ENCODE data around the gene ADGRL4. TPM values are rescaled to one million over a fixed set of nuclear protein-coding genes. Genes with fewer than 3 reads are reported as not detected.

The ADGRL4 gene
- total RNA-seq (10 to 100 TPM; 49.2 to 94.5 (median 72.5) TPM), polyA plus RNA-seq (10 to 100 TPM in 1 of 3 donors, 1 to 10 TPM in 2; 7.5 to 16.8 (median 9.8) TPM)
- long read RNA-seq, donor 1, transcript ADGRL4-201 (15 exons, 3,527 nt): major isoform, 12 of 17 reads
- long read RNA-seq, donor 1, partial matches to known transcripts: 5 of 17 reads
- long read RNA-seq, donor 1, other reads (novel, unspliced or antisense): 0 of 17 reads
- long read RNA-seq, donor 2, transcript ADGRL4-201 (15 exons, 3,527 nt): major isoform, 5 of 5 reads
- long read RNA-seq, donor 2, partial matches to known transcripts: 0 of 5 reads
- long read RNA-seq, donor 2, other reads (novel, unspliced or antisense): 0 of 5 reads

- intact Hi-C loops (cut with DNase I; ENCODE audit: low total_unique reads): no loop called here
- Histone ChIP-seq H3K4me1 (no peaks in the 10 kb centered on the region), H3K27me3 (replicated peaks in 1 of 7) (peaks cover 0 to 12% (median 0%) of the 10 kb centered on the region in 7 donors), H3K9me3 (peaks cover 0 to 6% (median 0%) of the 10 kb centered on the region in 8 donors), H3K27ac (peak within 1 kb of the TSS; percentile 27 to 85 (median 80)), H3K36me3 (no peaks in the 10 kb centered on the region), H3K4me3 (peak within 1 kb of the TSS; percentile 6 to 65 (median 26))
- DNase-seq: peak; percentile 84
- peak; percentile 83 to 92 (median 91) for TF ChIP-seq POLR2AphosphoS5 (IDR thresholded peaks at IDR 0.05)
- TF ChIP-seq POLR2A (IDR thresholded peaks at IDR 0.05): peak in 1 of 3 donors; percentile 76
- no peak for TF ChIP-seq CTCF (IDR thresholded peaks at IDR 0.05 in 8 of 11, conservative IDR thresholded peaks at IDR 0.05 in 3 of 11)
- WGBS, 5 donors: 14 to 29% (median 20%) methylated on average over 29 to 35 of the region's 35 CpGs
Measured at GRCh38 chr1:79006564-79006963, at the start of gene ADGRL4. Gene ADGRL4, minus strand, starts transcription at chr1:79006730. Its CDS starts 76 bp downstream, at chr1:79006654.

GRCh38 chr1:79055856-79056255, 49.3 kb upstream of the ADGRL4 start:
- no peak overlapping the region for H3K4me3 ChIP-seq
- H3K27ac ChIP-seq: no peak overlapping the region
- H3K9me3 ChIP-seq: peaks cover 0 to 51% (median 29%) of the 10 kb centered on the region in 8 donors
- no peaks in the 10 kb centered on the region for H3K27me3 ChIP-seq (replicated peaks in 1 of 7)
- H3K4me1 ChIP-seq: peaks cover 0 to 9% (median 0%) of the 10 kb centered on the region in 6 donors
- TF ChIP-seq POLR2AphosphoS5 (IDR thresholded peaks at IDR 0.05): no peak
- TF ChIP-seq POLR2A (IDR thresholded peaks at IDR 0.05): no peak
- no peak for TF ChIP-seq CTCF (IDR thresholded peaks at IDR 0.05 in 8 of 11, conservative IDR thresholded peaks at IDR 0.05 in 3 of 11)
- H3K36me3 ChIP-seq: no peaks in the 10 kb centered on the region
- WGBS, 5 donors: 95 to 98% (median 97%) methylated on average over 15 of the region's 15 CpGs
- no peak for DNase-seq
- intact Hi-C loops (cut with DNase I; ENCODE audit: low total_unique reads): no loop called here

- H3K27me3 ChIP-seq (replicated peaks in 1 of 7): no peaks in the 10 kb centered on the region
- intact Hi-C loops (cut with DNase I; ENCODE audit: low total_unique reads): no loop called here
- TF ChIP-seq POLR2A (IDR thresholded peaks at IDR 0.05): no peak
- TF ChIP-seq CTCF (IDR thresholded peaks at IDR 0.05 in 8 of 11, conservative IDR thresholded peaks at IDR 0.05 in 3 of 11): no peak
- TF ChIP-seq POLR2AphosphoS5 (IDR thresholded peaks at IDR 0.05): no peak
- 15 to 28% (median 21%) methylated on average over 4 of the region's 4 CpGs for WGBS, 5 donors
- H3K9me3 ChIP-seq: peaks cover 0 to 28% (median 22%) of the 10 kb centered on the region in 8 donors
- peaks cover 0 to 9% (median 0%) of the 10 kb centered on the region in 6 donors for H3K4me1 ChIP-seq
- H3K36me3 ChIP-seq: no peaks in the 10 kb centered on the region
- H3K4me3 ChIP-seq: peak overlapping the region in 7 of 8 donors; percentile 14 to 67 (median 27)
- H3K27ac ChIP-seq: peak overlapping the region in 6 of 8 donors; percentile 26 to 72 (median 58)
- no peak for DNase-seq
Measured at GRCh38 chr1:79052829-79053449, 46.4 kb upstream of the ADGRL4 start.

Measured in spleen (tissue), 13 donors.